Trophoblast cell (in vitro differentiated cells and primary cell): ENCODE data around the gene EPN1.

Source experiments
- DNase-seq, 2 donors: peaks; one replicate each; pipeline ENCODE4 v3.0.0-alpha.2; 2016
- H2AFZ ChIP-seq: 2 replicates; pipeline ENCODE4 v1.6.1; 2013; ENCODE audit warnings: low read length, moderate library complexity, mild to moderate bottlenecking; ENCODE audit not compliant: insufficient read depth, poor library complexity
- H2AK5ac ChIP-seq: 2 replicates; pipeline ENCODE4 v1.6.1; 2013; ENCODE audit warnings: mild to moderate bottlenecking, low read length
- H2BK120ac ChIP-seq: 2 replicates; pipeline ENCODE4 v1.6.1; 2013; ENCODE audit warnings: low read length, mild to moderate bottlenecking, moderate library complexity; ENCODE audit not compliant: insufficient read depth, poor library complexity
- H2BK12ac ChIP-seq: 2 replicates; pipeline ENCODE4 v1.6.1; 2013; ENCODE audit warnings: mild to moderate bottlenecking, low read length, moderate library complexity
- H2BK5ac ChIP-seq: 2 replicates; pipeline ENCODE4 v1.6.1; 2013; ENCODE audit warnings: low read length, low read depth, moderate library complexity, mild to moderate bottlenecking; ENCODE audit not compliant: poor library complexity
- H3K14ac ChIP-seq: 2 replicates; pipeline ENCODE4 v1.6.1; 2013; ENCODE audit warnings: mild to moderate bottlenecking, low read length
- H3K18ac ChIP-seq: 2 replicates; pipeline ENCODE4 v1.6.1; 2013; ENCODE audit warnings: mild to moderate bottlenecking, low read length
- H3K23ac ChIP-seq: 2 replicates; pipeline ENCODE4 v1.6.1; 2013; ENCODE audit warnings: low read length
- H3K27ac ChIP-seq: 2 replicates; pipeline ENCODE4 v1.5.1; 2013; ENCODE audit warnings: low read depth, mild to moderate bottlenecking, inconsistent platforms, low read length, moderate library complexity
- H3K27me3 ChIP-seq: 2 replicates; pipeline ENCODE4 v1.6.1; 2013; ENCODE audit warnings: inconsistent platforms, mild to moderate bottlenecking, low read length, moderate library complexity; ENCODE audit not compliant: insufficient read depth
- H3K36me3 ChIP-seq, 2 experiments: 1 replicate in 1 of 2; 2 replicates in 1 of 2; pipeline ENCODE4 v1.6.1; 2013; ENCODE audit warnings: low read length in 2 of 2, mild to moderate bottlenecking in 2 of 2, moderate library complexity in 1 of 2; ENCODE audit not compliant: insufficient read depth in 2 of 2, control insufficient read depth in 1 of 2
- H3K4ac ChIP-seq: 2 replicates; pipeline ENCODE4 v1.6.1; 2013; ENCODE audit warnings: low read depth, mild to moderate bottlenecking, low read length, moderate library complexity
- H3K4me1 ChIP-seq, 2 experiments: 1 replicate in 1 of 2; 2 replicates in 1 of 2; pipeline ENCODE4 v1.6.1; 2013; ENCODE audit warnings: low read length in 2 of 2, mild to moderate bottlenecking in 2 of 2, moderate library complexity in 1 of 2; ENCODE audit not compliant: insufficient read depth in 2 of 2, control insufficient read depth in 1 of 2
- H3K4me2 ChIP-seq: 2 replicates; pipeline ENCODE4 v1.6.1; 2013; ENCODE audit warnings: inconsistent platforms, mild to moderate bottlenecking, low read length, moderate library complexity
- H3K4me3 ChIP-seq: 2 replicates; pipeline ENCODE4 v1.5.1; 2013; ENCODE audit warnings: mild to moderate bottlenecking, low read depth, low read length, inconsistent platforms
- H3K79me1 ChIP-seq: one replicate; pipeline ENCODE4 v1.6.1; 2013; ENCODE audit warnings: low read length
- H3K79me2 ChIP-seq: 2 replicates; pipeline ENCODE4 v1.6.1; 2013; ENCODE audit warnings: low read length, mild to moderate bottlenecking; ENCODE audit not compliant: control insufficient read depth, insufficient read depth, poor library complexity
- H3K9ac ChIP-seq: 2 replicates; pipeline ENCODE4 v1.6.1; 2013; ENCODE audit warnings: mild to moderate bottlenecking, low read length
- H3K9me3 ChIP-seq: 2 replicates; pipeline ENCODE4 v1.6.1; 2013; ENCODE audit warnings: low read depth, mild to moderate bottlenecking, control low read depth, inconsistent platforms, low read length; ENCODE audit not compliant: insufficient read depth
- H4K12ac ChIP-seq: 2 replicates; pipeline ENCODE4 v1.6.1; 2013; ENCODE audit warnings: low read depth, mild to moderate bottlenecking, low read length, moderate library complexity
- H4K8ac ChIP-seq: 2 replicates; pipeline ENCODE4 v1.6.1; 2013; ENCODE audit warnings: low read depth, mild to moderate bottlenecking, low read length, moderate library complexity
- H4K91ac ChIP-seq: one replicate; pipeline ENCODE4 v1.6.1; 2013; ENCODE audit warnings: low read depth, mild to moderate bottlenecking, low read length, moderate library complexity
- WGBS: extraction: QIAGEN DNeasy Blood & Tissue Kit; methylation state at CpG from one replicate; pipeline ENCODE4 v1.1.7; 2013; ENCODE audit warnings: missing lambda C conversion rate; ENCODE audit not compliant: insufficient read length, insufficient coverage; ENCODE audit errors: extremely low coverage; 5-methylcytosine and 5-hydroxymethylcytosine counted together

EPN1 gene

DNA sequence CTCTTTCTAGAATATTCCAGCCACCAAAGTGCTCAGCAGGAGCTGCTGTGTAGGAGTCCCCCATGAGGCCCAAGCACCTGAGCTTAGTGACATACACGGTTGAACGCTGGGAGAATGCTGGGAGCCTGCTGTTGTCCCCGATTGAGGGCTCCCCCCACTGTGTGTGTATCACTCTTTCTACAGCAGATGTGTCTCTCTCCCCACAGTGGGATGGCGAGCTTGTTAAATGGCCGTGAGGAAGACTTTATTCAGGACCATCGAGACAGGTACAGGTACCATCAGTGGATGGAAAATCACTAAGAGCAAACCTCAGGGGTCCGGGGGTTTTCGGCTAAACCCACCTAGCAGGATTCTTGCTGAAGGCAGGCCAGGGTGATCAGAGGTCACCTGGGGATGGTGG is 22.7 kb downstream of the EPN1 start:
- Histone ChIP-seq H3K4me1 (no peaks in the 10 kb centered on the region), H3K23ac (no peak overlapping the region), H4K91ac (no peak overlapping the region), H3K79me2 (no peaks in the 10 kb centered on the region), H2BK120ac (no peak overlapping the region), H3K27ac (no peak overlapping the region), H3K18ac (no peak overlapping the region), H3K9me3 (peaks cover 3% of the 10 kb centered on the region), H3K9ac (no peak overlapping the region), H3K4ac (no peak overlapping the region), H2AK5ac (no peak overlapping the region), H3K14ac (no peak overlapping the region), H2BK5ac (no peak overlapping the region), H3K36me3 (peaks cover 62 to 64% of the 10 kb centered on the region in 2 experiments), H3K4me2 (no peak overlapping the region), H4K8ac (no peak overlapping the region), H4K12ac (no peak overlapping the region), H3K27me3 (no peaks in the 10 kb centered on the region), H2BK12ac (no peak overlapping the region), H3K4me3 (no peak overlapping the region), H3K79me1 (no peaks in the 10 kb centered on the region), H2AFZ (no peak overlapping the region)
- no peak for DNase-seq
- no CpG with 5 or more reads among the region's 8 CpGs for WGBS

- WGBS, result no CpG with 5 or more reads among the region's 17 CpGs
- H4K91ac ChIP-seq, result no peak overlapping the region
- H3K27ac ChIP-seq, result no peak overlapping the region
- DNase-seq, result no peak
- no peaks in the 10 kb centered on the region for H3K79me1 ChIP-seq
- no peak overlapping the region for H3K9ac ChIP-seq
- no peak overlapping the region for H2BK120ac ChIP-seq
- no peak overlapping the region for H3K23ac ChIP-seq
- H3K4me1 ChIP-seq, result no peaks in the 10 kb centered on the region
- H3K36me3 ChIP-seq, result peaks cover 57 to 59% of the 10 kb centered on the region in 2 experiments
- H2AK5ac ChIP-seq, result no peak overlapping the region
- H3K9me3 ChIP-seq, result peaks cover 3% of the 10 kb centered on the region
- no peak overlapping the region for H3K14ac ChIP-seq
- no peaks in the 10 kb centered on the region for H3K27me3 ChIP-seq
- H3K18ac ChIP-seq, result no peak overlapping the region
- no peak overlapping the region for H3K4me2 ChIP-seq
- no peak overlapping the region for H4K8ac ChIP-seq
- H3K4me3 ChIP-seq, result no peak overlapping the region
- no peak overlapping the region for H3K4ac ChIP-seq
- H2BK5ac ChIP-seq, result no peak overlapping the region
- H4K12ac ChIP-seq, result no peak overlapping the region
- H2BK12ac ChIP-seq, result no peak overlapping the region
- H2AFZ ChIP-seq, result no peak overlapping the region
- H3K79me2 ChIP-seq, result no peaks in the 10 kb centered on the region
These were observed 23.2 kb downstream of the EPN1 start for GRCh38 chr19:55698256-55698655.

GRCh38 chr19:55699221-55699620 is 24.2 kb downstream of the EPN1 start:
- Histone ChIP-seq H3K27ac (no peak overlapping the region), H3K23ac (no peak overlapping the region), H3K18ac (no peak overlapping the region), H3K36me3 (peaks cover 55% of the 10 kb centered on the region in 2 experiments), H3K27me3 (no peaks in the 10 kb centered on the region), H3K4me3 (no peak overlapping the region), H3K14ac (no peak overlapping the region), H3K9me3 (peaks cover 3% of the 10 kb centered on the region), H2BK12ac (no peak overlapping the region), H2AK5ac (no peak overlapping the region), H4K91ac (no peak overlapping the region), H2BK5ac (no peak overlapping the region), H2BK120ac (no peak overlapping the region), H3K4me1 (no peaks in the 10 kb centered on the region), H3K9ac (no peak overlapping the region), H2AFZ (no peak overlapping the region), H3K79me1 (no peaks in the 10 kb centered on the region), H3K4ac (no peak overlapping the region), H4K8ac (no peak overlapping the region), H3K79me2 (no peaks in the 10 kb centered on the region), H4K12ac (no peak overlapping the region), H3K4me2 (no peak overlapping the region)
- no peak for DNase-seq
- WGBS, result no CpG with 5 or more reads among the region's 11 CpGs

GRCh38 chr19:55700813-55701212 is 25.8 kb downstream of the EPN1 start:
- Histone ChIP-seq H3K79me1 (no peaks in the 10 kb centered on the region), H2BK120ac (no peak overlapping the region), H3K4me2 (no peak overlapping the region), H3K36me3 (peaks cover 43 to 45% of the 10 kb centered on the region in 2 experiments), H3K27me3 (no peaks in the 10 kb centered on the region), H3K79me2 (no peaks in the 10 kb centered on the region), H4K12ac (no peak overlapping the region), H3K23ac (no peak overlapping the region), H4K8ac (no peak overlapping the region), H2AK5ac (no peak overlapping the region), H3K27ac (no peak overlapping the region), H3K4me3 (no peak overlapping the region), H3K18ac (no peak overlapping the region), H2BK5ac (no peak overlapping the region), H3K4me1 (no peaks in the 10 kb centered on the region), H2BK12ac (no peak overlapping the region), H3K4ac (no peak overlapping the region), H2AFZ (no peak overlapping the region), H3K14ac (no peak overlapping the region), H3K9me3 (peaks cover 11% of the 10 kb centered on the region), H4K91ac (no peak overlapping the region), H3K9ac (no peak overlapping the region)
- WGBS, result no CpG with 5 or more reads among the region's 12 CpGs
- no peak for DNase-seq
